GM12878 (cell line): ENCODE data around the gene B3GNT7.

ENCODE experiments used
- BHLHE40 ChIP-seq, 2 experiments: fragments of 450-650 bp in 1 of 2; IDR thresholded peaks; 2 replicates each; pipeline ENCODE4 v1.6.1; 2011 to 2017; ENCODE audit warnings: low read depth in 2 of 2, borderline replicate concordance in 1 of 2, improper control_type of control experiment in 1 of 2, low read length in 1 of 2, mild to moderate bottlenecking in 1 of 2
- ETV6 ChIP-seq, 2 experiments: fragments of 450-650 bp in 1 of 2; IDR thresholded peaks in 1 of 2; conservative IDR thresholded peaks in 1 of 2; 2 replicates each; pipeline ENCODE4 v1.6.1; 2014; ENCODE audit warnings: antibody characterized with exemption in 1 of 2, borderline replicate concordance in 1 of 2, low read depth in 1 of 2, mild to moderate bottlenecking in 1 of 2, moderate library complexity in 1 of 2
- EZH2 ChIP-seq: IDR thresholded peaks from 2 replicates; pipeline ENCODE4 v1.6.1; 2012; ENCODE audit warnings: low read depth, mild to moderate bottlenecking, control low read depth, inconsistent platforms, low read length, borderline replicate concordance; ENCODE audit not compliant: control insufficient read depth
- NR2C1 ChIP-seq: fragments of 450-650 bp; IDR thresholded peaks from 2 replicates; pipeline ENCODE4 v1.6.1; 2017; ENCODE audit warnings: antibody characterized with exemption, mild to moderate bottlenecking, moderate library complexity
- POLR2AphosphoS5 ChIP-seq: IDR thresholded peaks from 2 replicates; pipeline ENCODE4 v1.6.1; 2011; ENCODE audit warnings: mild to moderate bottlenecking, low read length, inconsistent platforms
- SUPT20H ChIP-seq: IDR thresholded peaks from 2 replicates; pipeline ENCODE4 v1.6.1; 2011; ENCODE audit warnings: low read depth, mild to moderate bottlenecking, low read length, moderate library complexity, borderline replicate concordance; ENCODE audit not compliant: control insufficient read depth
- ZBED1 ChIP-seq: IDR thresholded peaks from 2 replicates; pipeline ENCODE4 v1.6.1; 2016; ENCODE audit warnings: borderline replicate concordance
- ZNF274 ChIP-seq: IDR thresholded peaks from one replicate; pipeline ENCODE4 v1.8.0; 2011; ENCODE audit not compliant: insufficient read length, insufficient read depth
- TF ChIP-seq, protein P1 (sequence below): IDR thresholded peaks from 2 replicates; pipeline ENCODE4 v1.6.1; 2011; ENCODE audit warnings: low read depth, low read length, improper control_type of control experiment, borderline replicate concordance
- TF ChIP-seq, protein P2 (sequence below), 3 experiments: IDR thresholded peaks in 2 of 3; conservative IDR thresholded peaks in 1 of 3; 2 replicates each; pipeline ENCODE4 v1.5.1; 2011; ENCODE audit warnings: low read depth in 3 of 3, low read length in 3 of 3, mild to moderate bottlenecking in 3 of 3, control low read depth in 2 of 3, moderate library complexity in 2 of 3, inconsistent platforms in 1 of 3, mixed read lengths in 1 of 3; ENCODE audit not compliant: control insufficient read depth in 2 of 3, insufficient read depth in 1 of 3; ENCODE audit errors: extremely low read depth in 1 of 3

DNA sequence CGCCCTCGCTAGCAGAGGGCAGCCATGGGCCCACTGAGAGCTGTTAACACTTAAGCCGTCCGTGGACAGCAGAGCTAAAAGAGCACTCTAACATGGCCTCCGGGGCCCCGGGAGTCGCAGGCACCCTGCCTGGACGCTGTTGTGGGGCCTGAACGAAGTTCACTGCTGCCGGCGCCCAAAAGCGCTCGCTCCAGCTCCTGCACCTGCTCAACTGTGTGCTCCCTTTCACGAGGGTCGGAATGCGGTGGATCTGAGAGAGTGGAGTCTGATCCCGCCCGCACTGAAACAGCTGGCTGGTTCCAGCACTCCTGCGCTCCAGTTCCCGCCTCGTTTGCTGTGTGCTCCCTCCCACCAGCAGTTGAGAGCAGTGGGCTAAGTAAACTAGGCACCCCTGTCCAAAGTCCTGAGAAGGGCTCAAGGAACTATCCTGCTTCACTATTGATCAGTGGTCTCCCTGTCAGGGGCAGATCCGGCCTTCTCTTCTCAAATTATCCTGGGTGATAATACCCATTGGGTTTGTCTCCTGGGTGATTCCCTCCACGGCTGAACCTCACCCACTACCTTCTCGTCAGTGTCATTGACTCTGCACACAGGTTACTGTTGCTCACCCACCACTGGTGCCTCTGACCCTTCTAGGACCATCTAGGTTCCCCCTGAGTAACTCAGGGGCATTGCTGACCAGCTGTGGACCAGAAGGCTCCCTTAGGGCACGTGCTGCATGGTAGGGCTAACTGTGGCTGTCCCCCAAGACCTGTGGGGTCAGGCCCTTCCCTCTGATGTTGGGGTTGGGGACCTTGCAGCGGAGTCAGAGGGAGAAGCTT, 23.5 kb downstream of the B3GNT7 start:
- TF ChIP-seq ZNF274 (no peak), NR2C1 (no peak), ZBED1 (no peak), SUPT20H (no peak), EZH2 (no peak), ETV6 (conservative IDR thresholded peaks at IDR 0.05 in 1 of 2, IDR thresholded peaks at IDR 0.05 in 1 of 2; ENCODE audit: borderline replicate concordance in 1 of 2, low read depth in 1 of 2) (no peak), POLR2AphosphoS5 (no peak), BHLHE40 (IDR thresholded peaks at IDR 0.05; ENCODE audit: borderline replicate concordance in 1 of 2, low read depth in 2 of 2, low read length in 1 of 2) (no peak)
- TF ChIP-seq, protein P1, sequence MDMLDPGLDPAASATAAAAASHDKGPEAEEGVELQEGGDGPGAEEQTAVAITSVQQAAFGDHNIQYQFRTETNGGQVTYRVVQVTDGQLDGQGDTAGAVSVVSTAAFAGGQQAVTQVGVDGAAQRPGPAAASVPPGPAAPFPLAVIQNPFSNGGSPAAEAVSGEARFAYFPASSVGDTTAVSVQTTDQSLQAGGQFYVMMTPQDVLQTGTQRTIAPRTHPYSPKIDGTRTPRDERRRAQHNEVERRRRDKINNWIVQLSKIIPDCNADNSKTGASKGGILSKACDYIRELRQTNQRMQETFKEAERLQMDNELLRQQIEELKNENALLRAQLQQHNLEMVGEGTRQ = no peak
- TF ChIP-seq, protein P2, sequence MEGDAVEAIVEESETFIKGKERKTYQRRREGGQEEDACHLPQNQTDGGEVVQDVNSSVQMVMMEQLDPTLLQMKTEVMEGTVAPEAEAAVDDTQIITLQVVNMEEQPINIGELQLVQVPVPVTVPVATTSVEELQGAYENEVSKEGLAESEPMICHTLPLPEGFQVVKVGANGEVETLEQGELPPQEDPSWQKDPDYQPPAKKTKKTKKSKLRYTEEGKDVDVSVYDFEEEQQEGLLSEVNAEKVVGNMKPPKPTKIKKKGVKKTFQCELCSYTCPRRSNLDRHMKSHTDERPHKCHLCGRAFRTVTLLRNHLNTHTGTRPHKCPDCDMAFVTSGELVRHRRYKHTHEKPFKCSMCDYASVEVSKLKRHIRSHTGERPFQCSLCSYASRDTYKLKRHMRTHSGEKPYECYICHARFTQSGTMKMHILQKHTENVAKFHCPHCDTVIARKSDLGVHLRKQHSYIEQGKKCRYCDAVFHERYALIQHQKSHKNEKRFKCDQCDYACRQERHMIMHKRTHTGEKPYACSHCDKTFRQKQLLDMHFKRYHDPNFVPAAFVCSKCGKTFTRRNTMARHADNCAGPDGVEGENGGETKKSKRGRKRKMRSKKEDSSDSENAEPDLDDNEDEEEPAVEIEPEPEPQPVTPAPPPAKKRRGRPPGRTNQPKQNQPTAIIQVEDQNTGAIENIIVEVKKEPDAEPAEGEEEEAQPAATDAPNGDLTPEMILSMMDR (IDR thresholded peaks at IDR 0.05 in 2 of 3, conservative IDR thresholded peaks at IDR 0.05 in 1 of 3; ENCODE audit: control insufficient read depth in 2 of 3, extremely low read depth in 1 of 3, insufficient read depth in 1 of 3, low read depth in 3 of 3, low read length in 3 of 3) = no peak
